Skeletal muscle satellite cell (primary cell): ENCODE results near the gene CSF1.
A peak's percentile ranks its signal among the peaks of the same experiment; 100 is the strongest.
"Not testable (repeated sequence)": the region's sequence is repeated elsewhere in the genome, so short reads cannot be mapped to it uniquely, and the experiment has no call there.

Experiments used
- H3K27me3 ChIP-seq: 2 replicates; pipeline ENCODE4 v1.7.0; 2013; ENCODE audit warnings: low read length; ENCODE audit not compliant: control insufficient read depth, insufficient read depth
- H3K36me3 ChIP-seq: 2 replicates; pipeline ENCODE4 v1.7.0; 2013; ENCODE audit warnings: mild to moderate bottlenecking, control low read depth, low read length; ENCODE audit not compliant: insufficient read depth
- H3K4me1 ChIP-seq: 2 replicates; pipeline ENCODE4 v1.7.0; 2013; ENCODE audit warnings: low read length; ENCODE audit not compliant: control insufficient read depth, insufficient read depth
- H3K4me2 ChIP-seq: 2 replicates; pipeline ENCODE4 v1.7.0; 2013; ENCODE audit warnings: mild to moderate bottlenecking, low read length
- H3K4me3 ChIP-seq: 2 replicates; pipeline ENCODE4 v1.7.0; 2013; ENCODE audit warnings: low read length
- H3K9ac ChIP-seq: 2 replicates; pipeline ENCODE4 v1.7.0; 2013; ENCODE audit warnings: mild to moderate bottlenecking, low read depth, low read length, moderate library complexity
- H3K9me3 ChIP-seq: replicated peaks from 2 replicates; pipeline ENCODE4 v1.7.0; 2013; ENCODE audit warnings: mild to moderate bottlenecking, control low read depth, low read length

The CSF1 gene

GRCh38 chr1:109877317-109877771 lies 33.3 kb upstream of the CSF1 start:
- Histone ChIP-seq H3K36me3 (no peaks in the 10 kb centered on the region), H3K4me3 (peak overlapping the region; percentile 8), H3K27me3 (no peaks in the 10 kb centered on the region), H3K4me2 (peak overlapping the region; percentile 53), H3K9ac (peak overlapping the region; percentile 74), H3K9me3 (no peaks in the 10 kb centered on the region), H3K4me1 (peaks cover 45% of the 10 kb centered on the region)

- Histone ChIP-seq H3K36me3 (no peaks in the 10 kb centered on the region), H3K4me2 (peak overlapping the region; percentile 53), H3K27me3 (no peaks in the 10 kb centered on the region), H3K9me3 (no peaks in the 10 kb centered on the region), H3K4me3 (no peak overlapping the region), H3K4me1 (peaks cover 41% of the 10 kb centered on the region), H3K9ac (peak overlapping the region; percentile 74)
Measured at GRCh38 chr1:109877776-109878175, 32.9 kb upstream of the CSF1 start.

GRCh38 chr1:109878531-109879104 lies 32.0 kb upstream of the CSF1 start:
- no peak overlapping the region for H3K9ac ChIP-seq
- peaks cover 32% of the 10 kb centered on the region for H3K4me1 ChIP-seq
- H3K27me3 ChIP-seq = no peaks in the 10 kb centered on the region
- no peaks in the 10 kb centered on the region for H3K36me3 ChIP-seq
- no peak overlapping the region for H3K4me3 ChIP-seq
- no peak overlapping the region for H3K4me2 ChIP-seq
- no peaks in the 10 kb centered on the region for H3K9me3 ChIP-seq

GRCh38 chr1:109879371-109879770 lies 31.3 kb upstream of the CSF1 start:
- peaks cover 28% of the 10 kb centered on the region for H3K4me1 ChIP-seq
- not testable (repeated sequence) for H3K9me3 ChIP-seq, H3K9ac ChIP-seq, H3K36me3 ChIP-seq, H3K4me2 ChIP-seq, H3K27me3 ChIP-seq, H3K4me3 ChIP-seq

GRCh38 chr1:109879881-109880525 lies 30.6 kb upstream of the CSF1 start:
- H3K9me3 ChIP-seq = no peaks in the 10 kb centered on the region
- peaks cover 26% of the 10 kb centered on the region for H3K4me1 ChIP-seq
- H3K36me3 ChIP-seq = no peaks in the 10 kb centered on the region
- no peak overlapping the region for H3K4me2 ChIP-seq
- H3K9ac ChIP-seq = no peak overlapping the region
- no peaks in the 10 kb centered on the region for H3K27me3 ChIP-seq
- H3K4me3 ChIP-seq = no peak overlapping the region

- H3K4me2 ChIP-seq = no peak overlapping the region
- H3K27me3 ChIP-seq = no peaks in the 10 kb centered on the region
- H3K4me3 ChIP-seq = no peak overlapping the region
- H3K9me3 ChIP-seq = no peaks in the 10 kb centered on the region
- no peak overlapping the region for H3K9ac ChIP-seq
- no peaks in the 10 kb centered on the region for H3K36me3 ChIP-seq
- peaks cover 26% of the 10 kb centered on the region for H3K4me1 ChIP-seq
Measured at GRCh38 chr1:109880971-109881894, 29.4 kb upstream of the CSF1 start.

- no peak overlapping the region for H3K4me3 ChIP-seq
- H3K4me1 ChIP-seq = peaks cover 21% of the 10 kb centered on the region
- H3K9ac ChIP-seq = no peak overlapping the region
- no peaks in the 10 kb centered on the region for H3K9me3 ChIP-seq
- no peak overlapping the region for H3K4me2 ChIP-seq
- no peaks in the 10 kb centered on the region for H3K27me3 ChIP-seq
- no peaks in the 10 kb centered on the region for H3K36me3 ChIP-seq
Measured at GRCh38 chr1:109881906-109882287, 28.8 kb upstream of the CSF1 start.

- Histone ChIP-seq H3K9ac (no peak overlapping the region), H3K4me1 (peaks cover 14% of the 10 kb centered on the region), H3K9me3 (no peaks in the 10 kb centered on the region), H3K36me3 (no peaks in the 10 kb centered on the region), H3K4me2 (no peak overlapping the region), H3K4me3 (no peak overlapping the region), H3K27me3 (no peaks in the 10 kb centered on the region)
Measured at GRCh38 chr1:109882288-109883245, 28.1 kb upstream of the CSF1 start.

GRCh38 chr1:109883248-109883955 lies 27.2 kb upstream of the CSF1 start:
- no peak overlapping the region for H3K4me3 ChIP-seq
- H3K27me3 ChIP-seq = no peaks in the 10 kb centered on the region
- no peaks in the 10 kb centered on the region for H3K9me3 ChIP-seq
- no peaks in the 10 kb centered on the region for H3K36me3 ChIP-seq
- no peak overlapping the region for H3K9ac ChIP-seq
- H3K4me1 ChIP-seq = peaks cover 11% of the 10 kb centered on the region
- no peak overlapping the region for H3K4me2 ChIP-seq

GRCh38 chr1:109884242-109884891 lies 26.3 kb upstream of the CSF1 start:
- no peaks in the 10 kb centered on the region for H3K36me3 ChIP-seq
- H3K9me3 ChIP-seq = no peaks in the 10 kb centered on the region
- H3K9ac ChIP-seq = no peak overlapping the region
- peaks cover 11% of the 10 kb centered on the region for H3K4me1 ChIP-seq
- H3K4me2 ChIP-seq = no peak overlapping the region
- no peak overlapping the region for H3K4me3 ChIP-seq
- H3K27me3 ChIP-seq = no peaks in the 10 kb centered on the region
